ENCODE measurements around the gene TADA2A.

The TADA2A gene, protein sequence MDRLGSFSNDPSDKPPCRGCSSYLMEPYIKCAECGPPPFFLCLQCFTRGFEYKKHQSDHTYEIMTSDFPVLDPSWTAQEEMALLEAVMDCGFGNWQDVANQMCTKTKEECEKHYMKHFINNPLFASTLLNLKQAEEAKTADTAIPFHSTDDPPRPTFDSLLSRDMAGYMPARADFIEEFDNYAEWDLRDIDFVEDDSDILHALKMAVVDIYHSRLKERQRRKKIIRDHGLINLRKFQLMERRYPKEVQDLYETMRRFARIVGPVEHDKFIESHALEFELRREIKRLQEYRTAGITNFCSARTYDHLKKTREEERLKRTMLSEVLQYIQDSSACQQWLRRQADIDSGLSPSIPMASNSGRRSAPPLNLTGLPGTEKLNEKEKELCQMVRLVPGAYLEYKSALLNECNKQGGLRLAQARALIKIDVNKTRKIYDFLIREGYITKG

DNA sequence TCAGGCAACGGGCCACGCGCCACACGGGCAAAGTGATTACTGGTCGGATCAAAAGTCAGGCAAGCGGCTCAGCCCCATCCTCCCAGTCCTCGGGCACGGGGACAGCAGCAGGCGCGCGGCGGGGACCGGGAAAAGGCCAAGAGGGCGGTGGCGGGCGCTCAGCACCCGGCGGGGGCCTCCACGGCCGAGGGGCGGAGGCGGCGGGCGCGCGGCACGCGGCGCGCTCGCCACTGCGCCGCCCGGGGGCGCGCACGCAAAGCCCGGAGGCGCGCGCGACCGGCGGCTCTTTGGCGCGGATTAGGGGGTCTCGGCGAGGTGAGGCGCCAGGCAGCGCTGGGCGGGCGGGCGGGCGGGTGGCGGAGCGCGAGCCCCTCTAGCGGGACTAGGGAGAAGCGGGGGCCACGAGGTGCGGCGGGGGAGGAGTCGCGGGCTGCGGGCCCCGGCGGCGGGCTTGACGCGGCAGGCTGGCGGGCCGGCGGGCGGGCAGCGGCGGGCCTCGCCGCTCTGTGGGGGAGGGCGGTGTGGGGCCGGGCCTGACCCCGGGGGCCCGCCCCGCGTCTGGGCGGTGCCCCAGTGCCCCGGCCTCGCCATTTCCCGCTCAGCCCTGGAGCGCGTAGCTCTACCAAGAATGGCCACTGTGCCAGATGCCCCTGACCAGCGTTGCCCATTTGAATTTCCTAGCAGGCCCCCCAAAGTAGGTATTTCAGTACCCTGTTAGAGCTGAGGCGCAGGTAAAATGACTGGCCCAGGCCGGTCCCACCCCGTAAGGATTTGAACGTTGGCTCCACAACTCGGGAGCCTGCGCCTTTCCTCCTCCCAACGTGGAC, at the start of gene TADA2A, which contains the start of gene ACACA:
Gene TADA2A, plus strand, starts transcription at position 252 of the 827 bp plus-strand sequence. CDS start 4,480 bp downstream, outside the sequence.
Gene ACACA, minus strand, starts transcription at position 202 of the 827 bp plus-strand sequence. CDS start 537 bp downstream, outside the sequence.
- Histone ChIP-seq H3K9me2 (replicated peaks; ENCODE audit: low read depth, low read length) (no peaks in the 10 kb centered on the region), H3K4me2 (ENCODE audit: low read depth, low read length, poor library complexity, severe bottlenecking) (peak within 1 kb of the TSS; percentile 81), H4K20me1 (ENCODE audit: insufficient read depth, low read length, poor library complexity, severe bottlenecking) (no peaks in the 10 kb centered on the region), H3K4me3 (ENCODE audit: low read length, poor library complexity, severe bottlenecking) (peak within 1 kb of the TSS; percentile 98), H3K79me2 (ENCODE audit: insufficient read depth, low read length) (peaks cover 68% of the 10 kb centered on the region), H3K36me3 (ENCODE audit: insufficient read depth, low read length) (0 out of 2 replicates have a peak, but pooled peaks cover 3% of the 10 kb centered on the region), H3K27me3 (ENCODE audit: insufficient read depth, low read length, poor library complexity, severe bottlenecking) (no peaks in the 10 kb centered on the region), H3K9me3 (ENCODE audit: insufficient read depth, low read depth, low read length) (no peaks in the 10 kb centered on the region), H3K4me1 (ENCODE audit: insufficient read depth, low read length, poor library complexity, severe bottlenecking) (peaks cover 52% of the 10 kb centered on the region), H3F3A (ENCODE audit: low read depth) (no peaks in the 10 kb centered on the region), H2AFZ (ENCODE audit: low read length) (peak within 1 kb of the TSS; percentile 91), H3K9ac (ENCODE audit: low read depth, low read length, poor library complexity, severe bottlenecking) (peak within 1 kb of the TSS; percentile 99)
- TF ChIP-seq, protein P1, sequence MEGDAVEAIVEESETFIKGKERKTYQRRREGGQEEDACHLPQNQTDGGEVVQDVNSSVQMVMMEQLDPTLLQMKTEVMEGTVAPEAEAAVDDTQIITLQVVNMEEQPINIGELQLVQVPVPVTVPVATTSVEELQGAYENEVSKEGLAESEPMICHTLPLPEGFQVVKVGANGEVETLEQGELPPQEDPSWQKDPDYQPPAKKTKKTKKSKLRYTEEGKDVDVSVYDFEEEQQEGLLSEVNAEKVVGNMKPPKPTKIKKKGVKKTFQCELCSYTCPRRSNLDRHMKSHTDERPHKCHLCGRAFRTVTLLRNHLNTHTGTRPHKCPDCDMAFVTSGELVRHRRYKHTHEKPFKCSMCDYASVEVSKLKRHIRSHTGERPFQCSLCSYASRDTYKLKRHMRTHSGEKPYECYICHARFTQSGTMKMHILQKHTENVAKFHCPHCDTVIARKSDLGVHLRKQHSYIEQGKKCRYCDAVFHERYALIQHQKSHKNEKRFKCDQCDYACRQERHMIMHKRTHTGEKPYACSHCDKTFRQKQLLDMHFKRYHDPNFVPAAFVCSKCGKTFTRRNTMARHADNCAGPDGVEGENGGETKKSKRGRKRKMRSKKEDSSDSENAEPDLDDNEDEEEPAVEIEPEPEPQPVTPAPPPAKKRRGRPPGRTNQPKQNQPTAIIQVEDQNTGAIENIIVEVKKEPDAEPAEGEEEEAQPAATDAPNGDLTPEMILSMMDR (conservative IDR thresholded peaks at IDR 0.05; ENCODE audit: low read length) = 0 out of 2 replicates have a peak, but pooled peaks have one; percentile 7
- TF ChIP-seq EZH2phosphoT487 (IDR thresholded peaks at IDR 0.05; ENCODE audit: borderline replicate concordance) = no peak

DNA sequence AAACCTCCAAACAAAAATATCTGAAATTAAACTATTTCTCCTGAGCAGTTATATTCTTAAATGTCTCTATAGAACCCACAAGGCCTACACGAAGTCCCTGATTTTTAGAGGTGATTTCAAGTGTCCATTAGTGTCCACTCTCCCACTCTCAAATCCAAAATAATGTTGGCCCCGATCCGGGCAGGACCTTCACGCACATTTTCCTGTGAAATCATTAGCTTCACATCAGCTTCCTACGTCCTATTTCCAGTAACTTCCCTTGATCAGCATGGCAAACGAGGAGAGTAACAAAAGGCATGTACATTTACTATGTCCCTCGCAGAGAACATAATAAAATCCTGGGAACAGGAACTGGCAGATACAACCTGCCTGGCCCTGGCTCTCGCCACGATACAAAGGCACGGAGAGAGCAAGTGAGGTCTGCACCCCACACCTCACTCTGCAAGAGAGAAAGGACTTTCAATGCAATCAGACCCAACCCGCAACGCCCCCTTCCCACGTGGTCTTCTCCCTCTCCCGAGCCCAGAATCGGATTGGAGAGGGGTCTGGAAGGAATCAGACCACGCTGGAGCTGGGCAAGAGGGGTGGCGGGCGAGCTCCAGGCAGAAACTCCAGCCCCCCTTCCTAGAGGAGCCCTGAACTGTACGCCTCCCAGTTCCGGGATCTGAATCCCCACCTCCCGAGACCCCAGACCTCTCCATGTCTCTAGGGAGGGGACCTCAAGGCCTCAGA, 48.4 kb upstream of the TADA2A start:
- H3K27me3 ChIP-seq (ENCODE audit: insufficient read depth, low read length, poor library complexity, severe bottlenecking) = no peaks in the 10 kb centered on the region
- H4K20me1 ChIP-seq (ENCODE audit: insufficient read depth, low read length, poor library complexity, severe bottlenecking) = peaks cover 14% of the 10 kb centered on the region
- no peaks in the 10 kb centered on the region for H3F3A ChIP-seq (ENCODE audit: low read depth)
- H2AFZ ChIP-seq (ENCODE audit: low read length) = peak overlapping the region; percentile 79
- peaks cover 55% of the 10 kb centered on the region for H3K79me2 ChIP-seq (ENCODE audit: insufficient read depth, low read length)
- H3K4me1 ChIP-seq (ENCODE audit: insufficient read depth, low read length, poor library complexity, severe bottlenecking) = peaks cover 36% of the 10 kb centered on the region
- peak overlapping the region; percentile 87 for H3K4me2 ChIP-seq (ENCODE audit: low read depth, low read length, poor library complexity, severe bottlenecking)
- no peaks in the 10 kb centered on the region for H3K36me3 ChIP-seq (ENCODE audit: insufficient read depth, low read length)
- peak overlapping the region; percentile 93 for H3K4me3 ChIP-seq (ENCODE audit: low read length, poor library complexity, severe bottlenecking)
- no peaks in the 10 kb centered on the region for H3K9me2 ChIP-seq (replicated peaks; ENCODE audit: low read depth, low read length)
- TF ChIP-seq, protein P1 (conservative IDR thresholded peaks at IDR 0.05; ENCODE audit: low read length) = no peak
- no peak for TF ChIP-seq EZH2phosphoT487 (IDR thresholded peaks at IDR 0.05; ENCODE audit: borderline replicate concordance)
- no peaks in the 10 kb centered on the region for H3K9me3 ChIP-seq (ENCODE audit: insufficient read depth, low read depth, low read length)
- H3K9ac ChIP-seq (ENCODE audit: low read depth, low read length, poor library complexity, severe bottlenecking) = peak overlapping the region; percentile 91

Data from Loucy (cell line).